D341Med (cell line): Measurements from ENCODE around the gene SH3RF3.

Experiments used
- DNase-seq: peaks from one replicate; pipeline ENCODE4 v3.0.0; 2012; ENCODE audit warnings: low spot score

SH3RF3 gene

GRCh38 chr2:109419960-109420370 is 291.0 kb downstream of the SH3RF3 start:
- DNase-seq = no peak

GRCh38 chr2:109421101-109421500 is 292.1 kb downstream of the SH3RF3 start:
- DNase-seq = no peak

- DNase-seq = no peak
Observed at GRCh38 chr2:109421642-109422041, 292.6 kb downstream of the SH3RF3 start.

GRCh38 chr2:109422071-109422757 is 293.2 kb downstream of the SH3RF3 start:
- DNase-seq = no peak

- no peak for DNase-seq
Observed at GRCh38 chr2:109422758-109423500, 293.9 kb downstream of the SH3RF3 start.

GRCh38 chr2:109423556-109424359 is 294.8 kb downstream of the SH3RF3 start:
- DNase-seq = no peak

- DNase-seq = no peak
Observed at GRCh38 chr2:109425411-109425810, 296.4 kb downstream of the SH3RF3 start.

GRCh38 chr2:109427661-109428091 is 298.7 kb downstream of the SH3RF3 start:
- DNase-seq = no peak

- no peak for DNase-seq
Observed at GRCh38 chr2:109428281-109428680, 299.3 kb downstream of the SH3RF3 start.

- DNase-seq = no peak
Observed at GRCh38 chr2:109428841-109429566, 300.0 kb downstream of the SH3RF3 start.

- DNase-seq = no peak
Observed at GRCh38 chr2:109429567-109430328, 300.7 kb downstream of the SH3RF3 start.

GRCh38 chr2:109430329-109430636 is 301.3 kb downstream of the SH3RF3 start:
- no peak for DNase-seq

GRCh38 chr2:109432421-109432820 is 303.4 kb downstream of the SH3RF3 start:
- no peak for DNase-seq

- DNase-seq = no peak
Observed at GRCh38 chr2:109433486-109433885, 304.5 kb downstream of the SH3RF3 start.

- no peak for DNase-seq
Observed at GRCh38 chr2:109433926-109434325, 304.9 kb downstream of the SH3RF3 start.

GRCh38 chr2:109434351-109434750 is 305.3 kb downstream of the SH3RF3 start:
- no peak for DNase-seq

- no peak for DNase-seq
Observed at GRCh38 chr2:109435066-109435690, 306.2 kb downstream of the SH3RF3 start.

- DNase-seq = no peak
Observed at GRCh38 chr2:109435901-109436598, 307.0 kb downstream of the SH3RF3 start.

GRCh38 chr2:109436610-109437225 is 307.7 kb downstream of the SH3RF3 start:
- DNase-seq = no peak
